Mucosa of stomach (tissue), 1 donor: ENCODE measurements around the gene F8.

Experiments used
- H3K27me3 ChIP-seq: one replicate; pipeline ENCODE4 v1.7.0; 2013; ENCODE audit warnings: mild to moderate bottlenecking, low read length; ENCODE audit not compliant: control insufficient read depth, insufficient read depth
- H3K36me3 ChIP-seq: one replicate; pipeline ENCODE4 v1.7.0; 2013; ENCODE audit warnings: low read length; ENCODE audit not compliant: control insufficient read depth, insufficient read depth
- H3K4me1 ChIP-seq: one replicate; pipeline ENCODE4 v1.7.0; 2013; ENCODE audit warnings: mild to moderate bottlenecking, low read length; ENCODE audit not compliant: control insufficient read depth, insufficient read depth
- H3K4me3 ChIP-seq: one replicate; pipeline ENCODE4 v1.7.0; 2013; ENCODE audit warnings: low read length
- H3K9ac ChIP-seq: one replicate; pipeline ENCODE4 v1.7.0; 2013; ENCODE audit warnings: mild to moderate bottlenecking, low read length, moderate library complexity
- H3K9me3 ChIP-seq: one replicate; pipeline ENCODE4 v1.7.0; 2013; ENCODE audit warnings: mild to moderate bottlenecking, low read length, moderate library complexity; ENCODE audit not compliant: control insufficient read depth
- donor health status: Pancreatic carcinoma.

F8 gene

GRCh38 chrX:155000841-155001240, 21.7 kb downstream of the F8 start:
- Histone ChIP-seq H3K27me3 (no peaks in the 10 kb centered on the region), H3K4me3 (no peak overlapping the region), H3K9ac (no peak overlapping the region), H3K36me3 (no peaks in the 10 kb centered on the region), H3K9me3 (no peaks in the 10 kb centered on the region), H3K4me1 (no peaks in the 10 kb centered on the region)

GRCh38 chrX:154998204-154998880, 24.2 kb downstream of the F8 start:
- no peaks in the 10 kb centered on the region for H3K27me3 ChIP-seq
- H3K9me3 ChIP-seq, result no peaks in the 10 kb centered on the region
- no peak overlapping the region for H3K4me3 ChIP-seq
- H3K4me1 ChIP-seq, result no peaks in the 10 kb centered on the region
- no peak overlapping the region for H3K9ac ChIP-seq
- H3K36me3 ChIP-seq, result no peaks in the 10 kb centered on the region

GRCh38 chrX:154991476-154991875, 31.0 kb downstream of the F8 start:
- Histone ChIP-seq H3K4me1 (no peaks in the 10 kb centered on the region), H3K4me3 (no peak overlapping the region), H3K9ac (no peak overlapping the region), H3K27me3 (no peaks in the 10 kb centered on the region), H3K36me3 (no peaks in the 10 kb centered on the region), H3K9me3 (no peaks in the 10 kb centered on the region)

- no peaks in the 10 kb centered on the region for H3K9me3 ChIP-seq
- no peak overlapping the region for H3K4me3 ChIP-seq
- no peaks in the 10 kb centered on the region for H3K27me3 ChIP-seq
- no peaks in the 10 kb centered on the region for H3K4me1 ChIP-seq
- no peak overlapping the region for H3K9ac ChIP-seq
- H3K36me3 ChIP-seq, result no peaks in the 10 kb centered on the region
Observed at GRCh38 chrX:154991039-154991438, 31.5 kb downstream of the F8 start.

GRCh38 chrX:154990496-154990895, 32.0 kb downstream of the F8 start:
- Histone ChIP-seq H3K9me3 (no peaks in the 10 kb centered on the region), H3K36me3 (no peaks in the 10 kb centered on the region), H3K4me1 (no peaks in the 10 kb centered on the region), H3K9ac (no peak overlapping the region), H3K27me3 (no peaks in the 10 kb centered on the region), H3K4me3 (no peak overlapping the region)

GRCh38 chrX:154988719-154989118, 33.8 kb downstream of the F8 start:
- Histone ChIP-seq H3K36me3 (no peaks in the 10 kb centered on the region), H3K27me3 (no peaks in the 10 kb centered on the region)

GRCh38 chrX:154987940-154988339, 34.6 kb downstream of the F8 start:
- Histone ChIP-seq H3K4me3 (no peak overlapping the region), H3K27me3 (no peaks in the 10 kb centered on the region), H3K9ac (no peak overlapping the region), H3K4me1 (no peaks in the 10 kb centered on the region), H3K36me3 (no peaks in the 10 kb centered on the region), H3K9me3 (no peaks in the 10 kb centered on the region)

More at GRCh38 chrX:154988719-154989118, 33.8 kb downstream of the F8 start:
- H3K4me3 ChIP-seq, result no peak overlapping the region
- no peaks in the 10 kb centered on the region for H3K9me3 ChIP-seq
- no peaks in the 10 kb centered on the region for H3K4me1 ChIP-seq
- H3K9ac ChIP-seq, result no peak overlapping the region

- Histone ChIP-seq H3K4me1 (no peaks in the 10 kb centered on the region), H3K36me3 (no peaks in the 10 kb centered on the region), H3K9me3 (no peaks in the 10 kb centered on the region), H3K9ac (no peak overlapping the region), H3K4me3 (no peak overlapping the region), H3K27me3 (no peaks in the 10 kb centered on the region)
Observed at GRCh38 chrX:154986826-154987575, 35.5 kb downstream of the F8 start.

GRCh38 chrX:154981116-154981411, 41.5 kb downstream of the F8 start:
- H3K9ac ChIP-seq, result no peak overlapping the region
- peak overlapping the region; percentile 60 for H3K4me3 ChIP-seq

GRCh38 chrX:154980330-154981115, 42.0 kb downstream of the F8 start:
- Histone ChIP-seq H3K4me1 (no peaks in the 10 kb centered on the region), H3K9ac (peak overlapping the region; percentile 75), H3K27me3 (no peaks in the 10 kb centered on the region), H3K36me3 (no peaks in the 10 kb centered on the region), H3K4me3 (peak overlapping the region; percentile 60), H3K9me3 (no peaks in the 10 kb centered on the region)

More at GRCh38 chrX:154981116-154981411, 41.5 kb downstream of the F8 start:
- Histone ChIP-seq H3K9me3 (no peaks in the 10 kb centered on the region), H3K27me3 (no peaks in the 10 kb centered on the region), H3K4me1 (no peaks in the 10 kb centered on the region), H3K36me3 (no peaks in the 10 kb centered on the region)

- H3K4me3 ChIP-seq, result no peak overlapping the region
- H3K9ac ChIP-seq, result no peak overlapping the region
- no peaks in the 10 kb centered on the region for H3K4me1 ChIP-seq
- H3K27me3 ChIP-seq, result no peaks in the 10 kb centered on the region
- H3K9me3 ChIP-seq, result no peaks in the 10 kb centered on the region
- H3K36me3 ChIP-seq, result no peaks in the 10 kb centered on the region
Observed at GRCh38 chrX:154979629-154980028, 42.9 kb downstream of the F8 start.

GRCh38 chrX:154968353-154968752, 54.2 kb downstream of the F8 start:
- no peak overlapping the region for H3K4me3 ChIP-seq
- H3K9me3 ChIP-seq, result no peaks in the 10 kb centered on the region
- no peaks in the 10 kb centered on the region for H3K27me3 ChIP-seq
- H3K9ac ChIP-seq, result no peak overlapping the region
- H3K36me3 ChIP-seq, result no peaks in the 10 kb centered on the region
- no peaks in the 10 kb centered on the region for H3K4me1 ChIP-seq
